ENCODE measurements around the gene SYT7.

SYT7 gene

GRCh38 chr11:61522881-61523280, 58.0 kb downstream of the SYT7 start:
- in situ Hi-C loops (cut with HindIII; ENCODE audit: low pct_unique_long_range_greater_than_20kb, low sequenced_read_pairs) = no loop called here
- TF ChIP-seq JUND (IDR thresholded peaks at IDR 0.05; ENCODE audit: low read depth) = no peak
- DNase-seq (ENCODE audit: low read depth in 1 of 2, low spot score in 1 of 2) = no peak

- TF ChIP-seq JUND (IDR thresholded peaks at IDR 0.05; ENCODE audit: low read depth) = no peak
- in situ Hi-C loops (cut with HindIII; ENCODE audit: low pct_unique_long_range_greater_than_20kb, low sequenced_read_pairs) = no loop called here
- DNase-seq (ENCODE audit: low read depth in 1 of 2, low spot score in 1 of 2) = no peak
These were observed 62.7 kb downstream of the SYT7 start for GRCh38 chr11:61518032-61518795.

- peak in 1 of 2 experiments; percentile 88 for DNase-seq (ENCODE audit: low read depth in 1 of 2, low spot score in 1 of 2)
- in situ Hi-C loops (cut with HindIII; ENCODE audit: low pct_unique_long_range_greater_than_20kb, low sequenced_read_pairs) = no loop called here
- no peak for TF ChIP-seq JUND (IDR thresholded peaks at IDR 0.05; ENCODE audit: low read depth)
These were observed 64.0 kb downstream of the SYT7 start for GRCh38 chr11:61516675-61517572.

GRCh38 chr11:61516191-61516590, 64.7 kb downstream of the SYT7 start:
- DNase-seq (ENCODE audit: low read depth in 1 of 2, low spot score in 1 of 2) = no peak
- in situ Hi-C loops (cut with HindIII; ENCODE audit: low pct_unique_long_range_greater_than_20kb, low sequenced_read_pairs) = no loop called here

GRCh38 chr11:61515686-61516085, 65.2 kb downstream of the SYT7 start:
- DNase-seq (ENCODE audit: low read depth in 1 of 2, low spot score in 1 of 2) = no peak
- in situ Hi-C loops (cut with HindIII; ENCODE audit: low pct_unique_long_range_greater_than_20kb, low sequenced_read_pairs) = no loop called here
- TF ChIP-seq JUND (IDR thresholded peaks at IDR 0.05; ENCODE audit: low read depth) = no peak

More at GRCh38 chr11:61516191-61516590, 64.7 kb downstream of the SYT7 start:
- no peak for TF ChIP-seq JUND (IDR thresholded peaks at IDR 0.05; ENCODE audit: low read depth)

- in situ Hi-C loops (cut with HindIII; ENCODE audit: low pct_unique_long_range_greater_than_20kb, low sequenced_read_pairs) = no loop called here
- no peak for DNase-seq (ENCODE audit: low read depth in 1 of 2, low spot score in 1 of 2)
- TF ChIP-seq JUND (IDR thresholded peaks at IDR 0.05; ENCODE audit: low read depth) = no peak
These were observed 66.6 kb downstream of the SYT7 start for GRCh38 chr11:61514050-61514917.

GRCh38 chr11:61513143-61513765, 67.6 kb downstream of the SYT7 start:
- no peak for TF ChIP-seq JUND (IDR thresholded peaks at IDR 0.05; ENCODE audit: low read depth)
- DNase-seq (ENCODE audit: low read depth in 1 of 2, low spot score in 1 of 2) = peak in 1 of 2 experiments; percentile 40
- in situ Hi-C loops (cut with HindIII; ENCODE audit: low pct_unique_long_range_greater_than_20kb, low sequenced_read_pairs) = no loop called here

GRCh38 chr11:61512435-61512834, 68.4 kb downstream of the SYT7 start:
- no peak for TF ChIP-seq JUND (IDR thresholded peaks at IDR 0.05; ENCODE audit: low read depth)
- in situ Hi-C loops (cut with HindIII; ENCODE audit: low pct_unique_long_range_greater_than_20kb, low sequenced_read_pairs) = no loop called here
- DNase-seq (ENCODE audit: low read depth in 1 of 2, low spot score in 1 of 2) = no peak

- no peak for TF ChIP-seq JUND (IDR thresholded peaks at IDR 0.05; ENCODE audit: low read depth)
- in situ Hi-C loops (cut with HindIII; ENCODE audit: low pct_unique_long_range_greater_than_20kb, low sequenced_read_pairs) = no loop called here
- DNase-seq (ENCODE audit: low read depth in 1 of 2, low spot score in 1 of 2) = no peak
These were observed 69.5 kb downstream of the SYT7 start for GRCh38 chr11:61511383-61511782.

- DNase-seq (ENCODE audit: low read depth in 1 of 2, low spot score in 1 of 2) = no peak
- in situ Hi-C loops (cut with HindIII; ENCODE audit: low pct_unique_long_range_greater_than_20kb, low sequenced_read_pairs) = no loop called here
- no peak for TF ChIP-seq JUND (IDR thresholded peaks at IDR 0.05; ENCODE audit: low read depth)
These were observed 69.9 kb downstream of the SYT7 start for GRCh38 chr11:61510974-61511373.

- DNase-seq (ENCODE audit: low read depth in 1 of 2, low spot score in 1 of 2) = no peak
- TF ChIP-seq JUND (IDR thresholded peaks at IDR 0.05; ENCODE audit: low read depth) = no peak
- in situ Hi-C loops (cut with HindIII; ENCODE audit: low pct_unique_long_range_greater_than_20kb, low sequenced_read_pairs) = no loop called here
These were observed 70.5 kb downstream of the SYT7 start for GRCh38 chr11:61510166-61510919.
